Astrocyte (in vitro differentiated cells and primary cell): ENCODE data around the gene SLC35F4.

Experiments
- CTCF ChIP-seq: IDR thresholded peaks from 2 replicates; pipeline ENCODE4 v1.5.1; 2011; ENCODE audit warnings: low read depth, mild to moderate bottlenecking, inconsistent platforms, low read length, moderate library complexity; ENCODE audit not compliant: insufficient read depth
- EZH2 ChIP-seq: IDR thresholded peaks from 2 replicates; pipeline ENCODE4 v1.6.1; 2012; ENCODE audit warnings: mild to moderate bottlenecking, low read length, inconsistent platforms; ENCODE audit not compliant: insufficient read depth

DNA sequence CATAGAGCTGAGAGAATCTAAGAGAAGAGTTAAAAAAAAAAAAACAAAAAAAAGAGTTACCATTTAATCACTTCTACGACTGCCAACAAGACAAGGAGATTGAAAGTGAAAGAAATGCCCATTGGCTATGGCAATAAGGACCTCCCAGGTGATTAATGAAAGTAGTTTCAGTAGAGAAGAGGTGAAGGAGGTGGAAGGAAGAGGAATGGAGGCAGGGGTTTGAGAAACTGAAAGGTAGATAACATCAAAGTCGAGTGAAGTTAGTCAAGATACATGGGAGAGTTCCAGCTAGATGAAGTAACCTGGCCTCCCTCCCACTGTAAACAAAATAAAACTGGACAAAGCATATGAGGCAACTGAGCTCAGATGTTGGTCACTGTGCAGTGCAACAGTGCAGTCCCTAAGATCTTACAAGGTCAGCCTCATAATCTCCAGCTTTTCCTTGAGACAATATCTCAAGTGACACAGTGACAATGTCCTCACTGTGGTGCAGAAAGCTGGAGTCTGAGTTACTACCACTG is 254.3 kb downstream of the SLC35F4 start:
- TF ChIP-seq CTCF (no peak), EZH2 (no peak)
